RWPE1 (cell line): Measurements from ENCODE around the gene PTBP1.

Experiments used
- CTCF ChIA-PET: fragments of 350-600 bp; sonication (Branson Sonifier 250); formaldehyde crosslinking; extraction: SDS; loops from one replicate; lab custom pipeline; 2021; lab: Yijun Ruan, JAX
- POLR2A ChIA-PET: fragments of 400-600 bp; formaldehyde crosslinking; extraction: SDS; loops from one replicate; lab custom pipeline; 2020; ENCODE audit warnings: antibody characterized with exemption; ENCODE audit not compliant: low non-redundant PET; lab: Yijun Ruan, JAX
- DNase-seq: peaks from one replicate; pipeline ENCODE4 v3.0.0; 2012; ENCODE audit warnings: low spot score
- H3K27ac ChIP-seq: fragments of 450-650 bp; 2 replicates; pipeline ENCODE4 v1.5.1; 2017
- CTCF ChIP-seq: fragments of 450-650 bp; conservative IDR thresholded peaks from 2 replicates; pipeline ENCODE4 v1.5.1; 2017; ENCODE audit warnings: low read depth, mild to moderate bottlenecking

Gene PTBP1

GRCh38 chr19:796692-797527 lies at the start of gene PTBP1:
Gene PTBP1 (plus strand): TSS chr19:797452. CDS start chr19:797498, 46 bp downstream.
- H3K27ac ChIP-seq = peak within 1 kb of the TSS; percentile 99
- POLR2A ChIA-PET = no interaction called here
- DNase-seq = peak; percentile 97
- no peak for TF ChIP-seq CTCF
- CTCF ChIA-PET = interaction anchor here (0.6 kb wide), 1 partner anchor 198 kb away, joined by 4 read pairs; no protein-coding TSS in a partner anchor

GRCh38 chr19:748274-748598 lies 49.0 kb upstream of the PTBP1 start:
- H3K27ac ChIP-seq = peak overlapping the region; percentile 97
- ChIA-PET CTCF (no interaction called here), POLR2A (no interaction called here)
- no peak for DNase-seq
- TF ChIP-seq CTCF = no peak

DNA sequence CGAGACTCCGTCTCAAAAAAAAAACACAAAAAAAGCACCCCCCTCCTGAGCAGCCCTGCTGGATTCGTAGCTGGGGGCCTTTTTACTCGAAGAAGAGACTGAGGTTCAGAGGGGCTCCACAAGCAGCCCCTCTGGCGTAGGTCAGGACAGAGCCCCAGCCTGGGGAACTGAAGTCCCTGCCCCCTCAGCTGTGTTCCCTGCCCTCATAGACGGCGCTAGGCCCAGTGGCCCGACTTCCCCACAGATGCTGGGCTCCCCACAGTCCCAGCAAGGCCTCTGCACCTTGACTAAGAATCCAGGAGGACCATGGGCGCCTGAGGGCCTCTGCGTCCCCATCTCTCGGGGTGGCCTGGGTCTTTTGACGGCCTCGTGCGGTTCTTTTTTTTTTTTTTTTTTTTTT lies 47.4 kb upstream of the PTBP1 start:
- ChIA-PET CTCF (interaction anchor here (0.7 kb wide), 1 partner anchor 167 kb away, joined by 3 read pairs; the partner anchor contains the start of gene KISS1R), POLR2A (interaction anchor here (0.6 kb wide), 1 partner anchor 71 kb away, joined by 3 read pairs; no protein-coding TSS in a partner anchor)
- no peak for DNase-seq
- peak overlapping the region; percentile 97 for H3K27ac ChIP-seq
- TF ChIP-seq CTCF = no peak

DNA sequence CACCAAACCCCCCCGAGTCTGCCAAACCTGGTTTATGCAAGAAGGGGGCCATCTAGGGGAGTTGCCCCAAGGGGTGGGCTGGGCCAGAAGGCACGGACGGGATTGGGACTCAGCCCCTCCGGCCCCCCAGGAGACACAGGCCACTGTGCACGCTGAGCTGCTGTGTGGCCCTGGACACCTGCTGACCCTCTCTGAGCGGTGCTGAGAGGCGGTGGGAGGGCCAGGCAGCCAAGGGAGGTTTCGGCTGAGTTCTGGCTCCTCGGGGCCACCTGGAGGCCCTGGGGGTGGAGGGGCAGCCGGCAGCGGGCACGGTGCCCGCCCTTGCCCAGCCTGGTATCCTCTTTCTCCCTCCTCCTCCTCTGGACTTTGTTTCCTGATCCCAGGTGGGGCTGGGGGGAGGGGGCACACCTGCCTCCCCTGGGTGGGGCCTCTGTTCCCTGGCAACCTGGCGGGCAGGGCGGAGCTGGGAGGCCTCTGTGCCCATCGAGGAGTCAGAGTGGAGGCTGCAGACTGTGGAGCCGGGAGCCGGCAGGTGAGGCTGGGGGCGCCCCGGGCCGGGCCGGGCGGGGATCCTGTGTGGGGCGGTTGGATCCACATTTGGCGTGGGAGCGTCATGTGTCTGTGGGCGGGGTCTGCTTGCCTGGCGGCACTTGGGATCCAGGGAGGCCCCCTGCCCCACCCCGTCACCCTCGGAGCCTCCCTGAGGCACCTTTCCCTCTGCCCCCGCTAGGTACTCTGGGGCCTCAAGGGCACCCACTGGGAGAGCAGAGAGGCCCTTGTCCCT lies 46.4 kb upstream of the PTBP1 start, which contains the start of gene MISP:
Gene MISP, plus strand, starts transcription at position 473 of the 784 bp plus-strand sequence. CDS start 5,835 bp downstream, outside the sequence.
- ChIA-PET POLR2A (no interaction called here), CTCF (interaction anchor here (0.6 to 1.0 kb wide), 2 partner anchors 17 to 42 kb away, joined by 3 read pairs; no protein-coding TSS in a partner anchor)
- peak within 1 kb of the TSS; percentile 97 for H3K27ac ChIP-seq
- peak; percentile 90 for DNase-seq
- TF ChIP-seq CTCF = no peak

DNA sequence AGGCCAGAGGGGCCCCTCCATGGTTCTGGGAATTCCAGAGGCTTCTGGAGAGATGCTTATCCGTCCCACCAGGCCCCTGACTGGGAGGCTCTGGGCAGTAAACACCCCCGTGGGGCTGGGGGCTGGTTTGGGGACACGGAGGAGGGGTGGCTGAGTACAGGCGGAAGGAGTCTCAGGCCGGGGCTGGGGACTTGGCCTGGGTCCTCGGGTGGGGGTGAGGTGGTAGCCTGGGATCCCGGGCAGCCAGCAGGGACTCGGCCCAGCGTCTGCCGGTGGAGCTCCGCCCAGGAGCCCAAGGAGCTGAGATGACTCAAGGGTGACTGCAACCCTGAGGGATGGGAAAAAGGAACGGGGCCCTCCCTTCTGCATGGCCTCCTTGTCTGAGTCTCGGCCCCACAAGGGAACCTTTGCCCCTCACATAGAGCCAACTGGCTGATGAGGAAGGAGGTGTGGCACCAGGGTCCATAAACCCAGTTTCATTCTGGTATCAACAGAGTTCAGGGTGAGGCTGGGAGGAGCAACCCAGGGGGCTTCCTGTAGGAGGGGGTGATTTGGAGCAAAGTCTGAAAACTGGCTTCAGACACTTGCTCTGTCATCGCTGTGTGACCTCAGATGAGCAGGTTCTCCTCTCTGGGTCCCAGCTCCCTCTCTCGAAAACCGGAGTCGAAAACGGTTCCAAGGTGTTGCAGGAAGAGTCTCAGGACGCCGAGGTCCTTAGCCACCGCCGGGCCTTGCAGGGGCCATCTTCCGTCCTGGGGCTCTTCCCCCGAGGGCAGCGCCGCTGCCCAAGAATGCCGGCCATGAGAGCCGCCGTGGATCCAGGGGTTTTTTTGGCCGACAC lies 45.5 kb upstream of the PTBP1 start:
- ChIA-PET POLR2A (interaction anchor here (0.6 kb wide), 1 partner anchor 15 kb away, joined by 4 read pairs; no protein-coding TSS in a partner anchor), CTCF (interaction anchor here (0.6 to 1.0 kb wide), 3 partner anchors 18 to 41 kb away, joined by 3 read pairs; no protein-coding TSS in a partner anchor)
- H3K27ac ChIP-seq = peak overlapping the region; percentile 97
- TF ChIP-seq CTCF = no peak
- peak; percentile 96 for DNase-seq
